Stimulated activated CD8-positive, alpha-beta memory T cell treated with anti-CD3 and anti-CD28 coated beads, Interleukin-4, amount 100 ng/mL, for 1 hour (primary cell): Measurements from ENCODE around the gene CGRRF1.

Source experiments
- DNase-seq, 2 donors: peaks; one replicate each; pipeline ENCODE4 v3.0.0-alpha.2; 2020; ENCODE audit warnings: low read depth in 2 of 2, low spot score in 1 of 2

CGRRF1 gene

DNA sequence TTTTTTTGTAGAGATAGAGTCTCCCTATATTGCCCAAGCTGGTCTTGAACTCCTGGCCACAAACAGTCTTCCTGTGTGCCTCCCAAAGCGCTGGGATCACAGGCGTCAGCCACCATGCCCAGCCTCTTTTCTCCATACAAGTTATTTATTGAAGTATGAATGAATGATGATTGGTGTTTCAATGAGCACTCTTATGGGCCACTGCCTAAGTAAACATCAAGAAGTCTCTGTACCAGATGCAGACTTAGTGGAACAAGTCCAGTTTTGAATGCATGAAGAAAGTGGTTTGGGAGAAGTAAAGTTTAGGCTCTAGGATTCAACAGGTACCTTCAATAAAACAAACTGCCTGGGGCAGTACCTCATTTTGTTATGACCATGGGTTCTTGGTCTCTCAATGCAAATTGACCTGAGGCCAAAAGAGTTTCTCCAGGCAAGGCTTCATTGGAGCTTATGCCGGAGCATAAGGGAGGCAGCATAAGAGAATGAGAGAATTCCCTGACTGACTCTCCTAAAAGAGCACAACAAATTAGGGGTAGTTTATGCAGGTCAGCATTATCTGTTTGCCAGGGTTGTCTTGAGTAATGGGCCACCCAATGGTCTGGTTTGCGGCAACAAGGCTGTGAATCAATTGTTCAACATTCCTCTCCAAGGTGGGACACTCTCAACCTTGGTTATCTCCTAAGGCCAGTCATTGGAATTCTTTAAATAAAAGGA is 19.8 kb upstream of the CGRRF1 start:
- no peak for DNase-seq

DNA sequence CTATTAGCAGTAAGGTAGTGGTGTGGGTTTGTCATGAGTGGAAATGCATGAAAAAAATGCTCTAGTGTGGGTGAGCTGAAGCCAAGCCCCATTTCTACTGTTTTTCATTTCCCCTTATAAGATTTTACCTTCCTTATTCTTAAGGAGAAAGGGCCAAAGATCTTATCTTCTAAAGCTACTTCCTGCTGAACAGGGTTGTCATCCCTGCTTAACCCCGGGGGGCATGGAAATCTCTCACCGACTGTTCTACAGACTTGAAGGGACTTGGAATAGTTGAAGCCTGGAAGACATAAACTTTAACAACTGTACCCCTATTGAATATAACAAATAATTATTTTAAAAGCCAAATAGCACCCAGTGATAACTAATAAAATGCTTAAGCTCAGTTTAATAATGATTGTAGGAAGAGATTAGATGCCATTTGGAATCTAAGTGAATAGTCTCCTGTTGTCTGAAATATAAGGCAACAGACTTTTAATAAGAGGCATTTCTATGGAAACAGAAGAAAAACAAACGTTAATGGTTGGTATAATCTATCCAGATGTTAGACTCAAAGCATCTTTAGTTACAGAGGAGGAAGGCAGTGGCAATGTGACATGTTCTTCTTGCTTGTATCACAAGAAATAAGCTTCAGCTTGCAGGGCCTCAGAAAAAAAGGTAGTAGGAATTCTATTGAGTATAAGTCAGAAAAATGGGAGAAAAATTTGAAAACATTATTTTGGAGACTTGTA is 19.1 kb upstream of the CGRRF1 start:
- DNase-seq = no peak

DNA sequence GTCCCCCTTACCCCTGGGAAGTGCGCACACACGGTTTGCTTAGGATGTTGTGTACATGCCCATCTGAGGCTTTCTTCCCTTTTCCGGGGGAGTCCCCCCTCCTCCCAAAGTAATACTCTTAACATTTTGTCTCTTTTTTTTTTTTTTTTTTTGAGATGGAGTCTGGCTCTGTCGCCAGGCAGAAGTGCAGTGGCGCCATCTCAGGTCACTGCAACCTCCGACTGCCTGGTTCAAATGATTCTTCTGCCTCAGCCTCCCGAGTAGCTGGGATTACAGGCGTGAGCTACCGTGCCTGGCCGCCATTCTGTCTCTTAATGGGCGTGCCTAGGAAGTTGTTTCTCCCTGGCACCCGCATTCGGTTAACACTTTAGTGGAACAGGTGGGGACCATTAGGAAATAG is 16.4 kb upstream of the CGRRF1 start:
- no peak for DNase-seq

DNA sequence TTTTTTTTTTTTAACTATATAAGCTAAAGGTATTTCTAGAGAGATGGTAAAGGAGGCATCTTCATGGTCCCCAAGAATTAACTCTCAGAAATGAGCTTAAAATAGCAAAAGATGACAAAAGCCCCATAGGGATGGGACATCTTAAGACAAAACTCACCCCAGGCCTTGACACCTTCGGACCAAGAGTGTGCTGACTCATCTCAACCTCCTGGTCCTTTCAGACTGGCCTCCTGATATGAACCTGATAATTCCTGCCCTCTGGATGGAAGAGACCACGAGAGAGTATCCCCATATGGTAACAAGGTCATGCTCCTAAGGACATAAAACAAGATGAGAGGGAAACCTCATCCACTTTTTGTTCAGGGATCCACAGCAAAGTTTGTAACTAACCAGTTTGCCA is 12.5 kb upstream of the CGRRF1 start:
- no peak for DNase-seq

DNA sequence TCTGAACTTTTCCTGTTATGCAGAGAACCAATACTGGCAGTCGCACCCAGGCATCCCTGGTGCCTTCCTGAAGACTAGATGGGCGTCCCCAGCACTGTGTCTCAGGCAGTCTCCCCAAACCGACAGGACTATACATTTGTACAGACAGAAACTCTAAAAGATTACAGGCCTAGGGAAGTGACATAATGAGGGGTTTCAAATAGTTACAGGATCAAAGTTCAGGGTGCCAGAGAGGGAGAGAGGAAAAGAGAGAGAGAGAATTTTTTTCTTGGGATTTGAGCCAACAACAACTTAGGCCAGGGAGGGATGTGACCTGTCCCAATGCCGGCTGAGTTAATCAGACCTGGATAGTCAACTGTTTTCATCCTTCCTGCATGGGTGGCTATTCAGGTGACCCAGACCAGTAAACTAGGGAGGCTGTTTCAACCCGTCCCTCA is 11.6 kb upstream of the CGRRF1 start:
- DNase-seq = no peak

DNA sequence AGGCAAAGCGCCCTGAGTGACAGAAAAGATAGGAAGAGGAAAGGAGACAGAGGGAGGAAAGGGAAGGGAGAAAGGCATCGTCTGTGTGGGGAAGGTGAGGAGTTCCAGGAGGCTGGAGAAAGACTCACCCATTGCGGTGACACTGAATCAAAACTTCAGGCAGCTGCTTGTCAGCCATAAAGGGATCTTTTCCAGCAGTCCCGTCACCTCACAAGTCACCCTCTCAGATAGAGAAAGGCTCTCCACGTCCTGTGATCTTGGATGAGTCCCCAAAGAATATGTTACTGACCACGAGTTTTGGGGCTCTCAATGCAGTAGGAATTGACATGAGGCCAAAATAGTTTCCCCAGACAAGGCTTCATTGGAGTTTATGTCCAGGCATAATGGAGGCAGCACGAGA is 11.1 kb upstream of the CGRRF1 start:
- no peak for DNase-seq

DNA sequence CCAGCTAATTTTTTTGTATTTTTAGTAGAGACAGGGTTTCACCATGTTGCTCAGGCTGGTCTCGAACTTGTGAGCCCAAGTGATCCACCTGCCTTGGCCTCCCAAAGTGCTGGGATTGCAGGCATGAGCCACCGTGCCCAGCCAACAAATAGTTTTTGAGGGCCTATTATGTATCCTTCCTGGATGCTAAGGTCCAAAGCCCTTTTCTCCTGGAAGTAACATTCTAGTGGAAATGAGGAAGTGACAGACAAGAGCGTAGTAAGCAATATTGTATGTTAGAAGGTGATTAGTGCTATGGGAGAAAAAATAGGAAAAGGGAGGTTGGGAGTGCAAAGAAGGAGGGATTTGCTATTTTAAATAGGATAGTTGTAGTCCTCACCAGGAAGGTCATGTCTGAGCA is 9.0 kb upstream of the CGRRF1 start:
- no peak for DNase-seq

DNA sequence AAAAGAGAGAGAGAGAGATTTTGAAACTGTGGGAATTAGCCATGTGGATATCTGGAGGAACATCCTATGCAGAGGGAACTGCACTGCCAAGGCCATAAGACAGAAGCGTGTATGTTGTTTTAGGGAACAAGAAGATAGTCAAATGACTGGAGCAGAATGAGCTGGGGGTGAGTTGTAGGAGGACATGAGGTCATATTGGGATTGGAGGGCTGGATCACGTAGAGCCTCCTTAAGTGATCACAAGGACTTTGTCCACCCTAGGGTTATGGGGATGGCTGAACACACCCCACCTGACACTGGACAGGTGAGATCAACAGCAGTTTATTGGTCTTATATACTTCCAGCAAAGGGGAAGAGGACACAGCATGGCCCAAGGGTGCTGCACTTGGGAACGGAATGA is 8.2 kb upstream of the CGRRF1 start:
- DNase-seq = no peak

DNA sequence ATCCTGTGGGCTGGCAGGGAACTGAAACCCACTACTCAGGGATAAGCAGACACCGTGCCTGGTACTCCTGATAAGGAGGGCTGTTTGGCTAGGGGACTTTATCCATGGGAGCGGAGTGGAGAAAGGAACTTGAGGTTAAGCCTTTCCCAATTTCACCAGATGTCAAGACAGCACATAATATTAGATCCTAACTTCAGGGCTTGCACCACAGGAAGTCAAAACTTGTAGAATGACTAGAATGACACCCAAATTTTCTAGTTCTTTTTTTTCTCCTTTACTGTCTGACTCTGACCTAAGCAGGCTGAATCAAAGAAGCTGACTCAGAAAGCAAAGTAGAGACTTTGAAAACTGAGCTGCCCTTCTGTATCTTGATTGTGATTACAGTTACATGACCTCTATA is 7.1 kb upstream of the CGRRF1 start:
- no peak for DNase-seq

DNA sequence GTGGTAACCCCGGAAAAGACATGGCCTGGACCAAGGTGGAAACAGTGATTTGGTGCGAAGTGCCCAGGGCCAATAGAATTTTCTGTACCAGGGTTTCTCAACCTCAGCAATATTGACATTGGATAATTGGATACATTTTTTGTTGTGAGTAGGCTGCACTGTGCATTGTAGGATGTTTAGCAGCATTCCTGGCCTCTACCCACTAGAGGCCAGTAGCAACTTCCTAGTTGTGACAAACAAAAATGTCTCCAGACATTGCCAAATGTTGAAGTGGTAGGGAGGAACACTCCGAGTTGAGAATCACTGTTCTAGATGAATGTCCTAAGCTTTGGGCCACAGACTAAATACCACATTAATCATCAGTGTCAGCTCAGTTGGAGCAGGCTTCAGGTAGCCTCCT is 6.2 kb upstream of the CGRRF1 start:
- DNase-seq = no peak

DNA sequence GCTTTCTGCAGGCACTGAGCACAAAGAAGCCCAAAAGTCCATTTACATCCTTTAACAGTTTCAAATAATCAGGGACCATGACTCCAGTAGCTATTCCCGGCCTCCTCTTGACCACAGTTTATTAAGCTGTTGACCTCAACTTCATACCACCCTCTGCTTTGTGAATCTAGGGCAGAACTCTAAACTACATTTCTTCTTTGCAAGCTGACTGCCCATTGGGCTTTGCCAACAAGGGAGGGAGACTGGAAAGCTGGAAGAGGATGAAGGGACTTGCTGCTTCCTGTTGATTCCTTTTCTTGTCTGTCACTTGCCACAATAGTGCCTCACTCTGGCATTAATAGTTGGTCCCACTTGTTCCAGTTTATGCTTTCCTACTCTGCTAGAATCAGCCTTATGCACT is 2.7 kb downstream of the CGRRF1 start:
- no peak for DNase-seq

DNA sequence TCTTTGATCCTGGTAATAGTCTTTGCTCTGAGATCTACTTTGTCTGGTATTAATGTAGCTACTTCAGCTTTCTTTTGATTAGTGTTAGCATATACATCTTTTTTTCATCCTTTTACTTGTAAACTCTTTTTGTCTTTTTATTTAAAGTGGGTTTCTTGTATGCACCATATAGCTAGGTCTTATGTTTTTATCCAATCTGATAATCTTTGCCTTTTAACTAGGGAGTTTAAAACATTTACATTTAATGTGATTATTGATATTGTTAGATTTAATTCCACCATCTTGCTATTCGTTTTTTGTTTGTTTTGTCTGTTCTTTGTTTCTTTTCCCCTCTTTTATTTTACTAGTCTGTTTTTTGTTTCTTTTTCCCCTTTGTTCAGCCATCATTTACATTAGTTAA is 6.0 kb downstream of the CGRRF1 start:
- no peak for DNase-seq

DNA sequence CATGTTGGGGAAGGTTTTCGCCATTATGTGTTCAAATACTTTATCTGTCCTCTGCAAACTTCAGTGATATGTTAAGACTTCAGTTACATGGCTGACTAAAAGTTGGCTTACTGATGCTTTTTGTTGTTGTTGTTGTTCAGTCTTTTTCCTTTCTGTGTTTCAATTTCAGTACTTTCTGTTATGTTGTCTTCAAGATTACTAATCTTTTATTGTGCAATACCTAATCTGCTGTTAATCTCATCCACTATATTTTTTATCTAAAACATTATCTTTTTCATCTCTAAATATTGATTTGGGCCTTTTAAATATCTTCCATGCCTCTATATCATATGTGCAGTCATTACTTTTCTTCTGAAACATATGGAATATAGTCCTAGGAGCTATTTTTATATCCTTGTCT is 7.0 kb downstream of the CGRRF1 start:
- no peak for DNase-seq

DNA sequence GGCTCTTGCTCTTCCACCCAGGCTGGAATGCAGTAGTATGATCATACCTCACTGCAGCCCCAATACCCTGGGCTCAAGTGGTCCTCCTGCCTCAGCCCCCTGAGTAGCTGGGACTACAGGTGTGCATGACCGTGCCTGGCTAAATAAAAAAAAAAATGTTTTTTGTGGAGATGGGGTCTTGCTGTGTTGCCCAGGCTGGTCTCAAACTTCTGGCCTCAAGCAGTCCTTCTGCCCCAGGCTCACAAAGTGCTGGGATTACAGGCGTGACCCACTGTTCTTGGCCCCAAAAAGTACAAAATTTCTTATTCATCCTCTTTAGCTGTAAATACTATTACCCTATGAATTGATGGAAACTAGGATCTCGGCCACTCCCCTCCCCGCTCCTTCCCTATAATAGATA is 14.7 kb downstream of the CGRRF1 start:
- DNase-seq = no peak

DNA sequence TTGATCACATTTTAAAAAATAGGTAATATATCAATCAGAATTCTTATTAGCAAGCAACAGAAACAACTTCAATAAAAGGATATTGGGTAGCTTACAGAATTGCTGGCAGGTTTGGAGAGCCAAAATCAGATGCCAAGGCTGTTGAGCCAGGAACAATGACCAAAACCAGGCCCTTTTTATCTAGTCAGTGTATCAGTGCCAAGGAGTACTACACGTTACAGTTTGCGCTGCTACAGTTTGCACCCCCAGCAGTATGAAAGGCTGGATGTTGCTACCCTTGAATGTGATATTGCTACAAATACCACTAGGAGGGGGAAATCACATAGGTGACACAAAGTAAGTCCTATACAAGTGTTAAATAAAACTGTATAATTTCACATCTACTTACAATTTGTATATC is 19.3 kb downstream of the CGRRF1 start:
- no peak for DNase-seq

DNA sequence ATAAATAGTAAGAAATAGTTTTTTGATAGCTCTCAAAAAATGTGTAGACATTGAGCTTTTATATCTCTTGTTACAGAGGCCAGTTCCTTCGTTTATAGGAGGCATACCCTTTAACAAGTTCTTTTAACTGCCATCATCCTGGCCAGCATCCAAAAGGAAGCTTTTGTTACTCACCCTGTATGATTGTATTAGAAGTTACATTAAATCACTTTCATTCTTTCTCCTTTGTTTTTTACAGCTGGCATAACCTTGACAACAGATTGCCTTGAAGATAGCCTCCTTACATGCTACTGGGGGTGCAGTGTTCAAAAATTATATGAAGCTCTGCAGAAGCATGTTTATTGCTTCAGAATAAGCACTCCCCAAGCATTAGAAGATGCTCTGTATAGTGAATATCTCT is 20.1 kb downstream of the CGRRF1 start:
- DNase-seq = no peak

DNA sequence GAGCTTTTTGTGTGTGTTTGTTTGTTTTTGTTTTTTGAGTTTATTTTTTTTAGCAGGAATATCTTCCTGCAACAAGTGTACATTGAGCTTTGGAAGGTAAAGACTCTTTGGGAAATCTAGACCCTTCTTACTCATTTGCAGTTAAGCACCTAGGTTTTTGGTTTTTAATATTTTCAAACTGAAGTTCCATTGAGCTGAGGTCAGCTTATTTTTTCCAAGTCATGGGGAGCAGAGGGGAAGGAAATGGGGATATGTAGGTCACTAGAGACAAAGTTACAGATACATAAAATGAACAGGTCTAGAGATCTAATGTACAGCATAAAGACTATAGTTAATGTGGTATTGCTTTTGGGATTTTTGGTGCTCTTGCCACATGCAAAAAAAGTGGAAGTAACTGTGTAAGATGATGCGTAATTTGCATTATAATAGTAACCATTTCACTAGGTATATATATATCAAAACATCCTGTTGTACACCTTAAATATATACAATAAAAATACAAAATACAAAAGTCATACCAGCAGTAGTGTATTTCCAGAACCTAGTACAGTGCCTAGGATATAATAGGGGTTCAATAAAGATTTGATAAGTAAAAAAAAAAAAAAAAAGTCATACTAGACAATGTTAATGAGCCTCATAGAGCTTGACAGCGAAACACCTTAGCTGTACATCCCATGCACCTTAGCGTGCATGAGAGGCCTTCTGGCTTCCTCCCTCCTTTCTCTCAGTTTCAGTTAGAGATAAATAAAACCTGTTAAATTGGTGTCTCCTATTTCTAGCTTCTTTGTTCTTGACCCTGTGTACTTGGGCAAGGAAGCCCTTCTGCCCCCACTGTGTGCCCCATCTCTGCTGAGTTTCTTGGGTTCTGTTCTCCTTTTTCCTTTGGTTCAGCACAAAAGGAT is 22.7 kb downstream of the CGRRF1 start:
- no peak for DNase-seq

DNA sequence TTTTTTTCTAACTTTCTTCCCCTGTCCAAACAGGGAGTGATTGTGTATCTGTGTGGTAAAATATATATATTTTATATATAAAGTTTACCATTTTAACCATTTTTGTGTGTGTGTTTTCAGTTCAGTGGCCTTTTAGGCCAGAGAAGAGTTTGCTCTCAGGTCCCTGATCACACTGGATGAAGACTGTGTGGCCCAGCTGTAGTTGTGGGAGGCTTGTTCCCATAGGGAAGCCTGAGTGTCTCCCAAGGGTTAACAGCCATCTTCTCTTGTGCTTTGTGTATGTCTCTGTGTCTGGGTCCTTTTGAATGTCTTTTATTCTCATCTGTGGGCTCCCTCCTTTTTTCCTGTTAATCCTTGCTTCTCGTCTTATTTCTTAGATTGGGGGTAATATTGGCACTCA is 23.4 kb downstream of the CGRRF1 start:
- no peak for DNase-seq

DNA sequence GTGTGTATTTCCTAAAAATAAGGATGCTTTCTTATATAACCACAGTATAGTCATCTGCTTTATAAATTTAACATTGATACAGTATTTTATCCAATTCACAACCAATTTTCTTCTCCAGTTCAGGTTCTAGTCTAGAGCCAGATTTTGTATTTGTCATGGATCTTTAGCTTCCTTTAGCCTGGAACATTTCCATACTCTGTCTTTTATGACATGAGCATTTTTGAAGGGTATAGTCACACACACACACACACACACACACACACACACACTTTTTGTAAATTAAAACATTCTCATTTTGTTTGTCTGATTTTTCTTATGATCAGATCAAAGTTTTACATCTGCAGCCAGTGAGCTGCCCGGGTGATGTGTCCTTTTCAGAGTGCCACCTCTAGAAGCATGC is 25.4 kb downstream of the CGRRF1 start:
- DNase-seq = no peak

DNA sequence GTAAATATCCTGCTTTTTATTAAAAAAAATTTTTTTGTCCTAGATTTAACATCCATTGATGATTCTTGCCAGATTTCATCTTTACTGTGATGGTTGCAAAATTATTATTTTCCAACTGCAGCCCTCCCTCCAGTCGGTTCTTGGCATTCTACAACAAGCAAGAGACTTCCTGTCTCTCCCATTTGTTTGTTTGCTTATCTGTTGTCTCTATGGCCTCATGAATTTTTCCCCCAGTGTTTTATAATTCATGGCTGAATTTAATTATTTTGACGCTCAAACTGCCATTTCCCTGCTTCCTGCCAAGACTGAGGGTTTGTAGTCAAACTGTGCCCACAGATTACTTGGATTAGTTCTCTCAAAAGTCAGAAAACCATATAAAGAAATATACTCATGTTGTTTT is 25.9 kb downstream of the CGRRF1 start:
- no peak for DNase-seq

DNA sequence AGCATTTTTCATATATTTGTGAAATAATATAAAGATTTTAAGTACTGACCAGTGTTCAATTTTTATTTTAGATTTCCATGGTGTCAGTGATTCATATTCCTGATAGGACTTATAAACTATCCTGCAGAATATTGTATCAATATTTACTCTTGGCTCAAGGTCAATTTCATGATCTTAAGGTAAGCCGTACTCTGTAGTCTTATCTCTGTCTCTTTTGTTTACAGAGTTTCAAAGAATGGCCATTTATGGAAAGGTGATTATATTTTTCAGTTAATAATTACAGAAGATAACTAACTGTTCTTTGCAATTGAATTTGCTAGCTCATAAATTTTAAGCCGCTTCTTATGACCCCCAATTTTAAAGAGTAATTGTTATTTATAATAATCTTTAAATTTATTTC is 27.9 kb downstream of the CGRRF1 start:
- no peak for DNase-seq

DNA sequence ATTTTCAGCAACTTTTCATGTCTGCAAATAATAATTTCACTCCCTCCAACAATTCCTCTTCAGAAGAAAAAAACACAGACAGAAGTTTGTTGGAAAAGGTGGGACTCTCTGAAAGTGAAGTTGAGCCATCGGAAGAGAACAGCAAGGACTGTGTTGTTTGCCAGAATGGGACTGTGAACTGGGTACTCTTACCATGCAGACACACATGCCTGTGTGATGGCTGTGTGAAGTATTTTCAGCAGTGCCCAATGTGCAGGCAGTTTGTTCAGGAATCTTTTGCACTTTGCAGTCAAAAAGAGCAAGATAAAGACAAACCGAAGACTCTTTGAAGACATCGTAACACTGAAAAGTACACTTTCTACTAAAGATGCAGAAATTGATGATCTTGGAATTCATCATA is 28.3 kb downstream of the CGRRF1 start:
- no peak for DNase-seq
